Ishikawa (cell line): Measurements from ENCODE around the gene TBC1D5.

Experiments used
- CEBPB ChIP-seq: IDR thresholded peaks from 2 replicates; pipeline ENCODE4 v1.6.1; 2012
- CREB1 ChIP-seq: IDR thresholded peaks from 2 replicates; pipeline ENCODE4 v1.6.1; 2012; ENCODE audit warnings: low read depth
- EGR1 ChIP-seq: IDR thresholded peaks from 2 replicates; pipeline ENCODE4 v1.6.1; 2012
- EP300 ChIP-seq: IDR thresholded peaks from 2 replicates; pipeline ENCODE4 v1.6.1; 2012; ENCODE audit warnings: borderline replicate concordance
- FOXM1 ChIP-seq: IDR thresholded peaks from 2 replicates; pipeline ENCODE4 v1.6.1; 2012; ENCODE audit warnings: low read depth, borderline replicate concordance
- NFIC ChIP-seq: IDR thresholded peaks from 2 replicates; pipeline ENCODE4 v1.6.1; 2012
- RAD21 ChIP-seq: IDR thresholded peaks from 2 replicates; pipeline ENCODE4 v1.6.1; 2012; ENCODE audit warnings: low read depth
- TAF1 ChIP-seq: IDR thresholded peaks from 2 replicates; pipeline ENCODE4 v1.6.1; 2012; ENCODE audit warnings: low read depth, mild to moderate bottlenecking
- TCF12 ChIP-seq: IDR thresholded peaks from 2 replicates; pipeline ENCODE4 v1.6.1; 2012; ENCODE audit warnings: low read depth
- TEAD4 ChIP-seq: IDR thresholded peaks from 2 replicates; pipeline ENCODE4 v1.6.1; 2012
- YY1 ChIP-seq: IDR thresholded peaks from 2 replicates; pipeline ENCODE4 v1.6.1; 2012; ENCODE audit warnings: low read depth
- ZBTB7A ChIP-seq: IDR thresholded peaks from 2 replicates; pipeline ENCODE4 v1.6.1; 2012; ENCODE audit warnings: low read depth
- TF ChIP-seq, protein P1 (sequence below): IDR thresholded peaks from 2 replicates; pipeline ENCODE4 v1.6.1; 2012
- TF ChIP-seq, protein P2 (sequence below): IDR thresholded peaks from 2 replicates; pipeline ENCODE4 v1.6.1; 2012
- TF ChIP-seq, protein P3 (sequence below): IDR thresholded peaks from 2 replicates; pipeline ENCODE4 v1.6.1; 2012; ENCODE audit warnings: low read depth, mild to moderate bottlenecking

The TBC1D5 gene

DNA sequence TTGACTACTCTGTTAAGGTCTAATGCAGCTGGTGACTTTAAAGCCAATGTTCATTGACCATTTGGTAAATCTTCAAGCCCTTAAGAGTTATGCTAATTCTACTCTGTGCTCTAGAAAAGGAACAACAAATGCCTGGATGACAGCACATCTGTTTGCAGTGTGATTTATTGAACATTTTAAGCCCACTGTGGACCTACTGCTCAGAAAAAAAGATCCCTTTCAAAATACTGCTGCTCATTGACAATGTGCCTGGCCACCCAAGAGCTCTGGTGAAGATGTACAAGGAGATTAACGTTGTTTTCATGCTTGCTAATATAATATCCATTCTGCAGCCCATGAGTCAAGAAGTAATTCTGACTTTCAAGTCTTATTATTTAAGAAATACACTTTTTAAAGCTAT lies 110.8 kb downstream of the TBC1D5 start:
- no peak for TF ChIP-seq YY1
- TF ChIP-seq TAF1 = no peak
- no peak for TF ChIP-seq CREB1
- no peak for TF ChIP-seq EP300
- no peak for TF ChIP-seq FOXM1
- TF ChIP-seq, protein P1, sequence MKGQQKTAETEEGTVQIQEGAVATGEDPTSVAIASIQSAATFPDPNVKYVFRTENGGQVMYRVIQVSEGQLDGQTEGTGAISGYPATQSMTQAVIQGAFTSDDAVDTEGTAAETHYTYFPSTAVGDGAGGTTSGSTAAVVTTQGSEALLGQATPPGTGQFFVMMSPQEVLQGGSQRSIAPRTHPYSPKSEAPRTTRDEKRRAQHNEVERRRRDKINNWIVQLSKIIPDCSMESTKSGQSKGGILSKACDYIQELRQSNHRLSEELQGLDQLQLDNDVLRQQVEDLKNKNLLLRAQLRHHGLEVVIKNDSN = no peak
- no peak for TF ChIP-seq EGR1
- TF ChIP-seq CEBPB = no peak
- no peak for TF ChIP-seq ZBTB7A
- TF ChIP-seq, protein P2, sequence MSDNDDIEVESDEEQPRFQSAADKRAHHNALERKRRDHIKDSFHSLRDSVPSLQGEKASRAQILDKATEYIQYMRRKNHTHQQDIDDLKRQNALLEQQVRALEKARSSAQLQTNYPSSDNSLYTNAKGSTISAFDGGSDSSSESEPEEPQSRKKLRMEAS = no peak
- TF ChIP-seq RAD21 = no peak
- TF ChIP-seq TEAD4 = no peak
- TF ChIP-seq, protein P3, sequence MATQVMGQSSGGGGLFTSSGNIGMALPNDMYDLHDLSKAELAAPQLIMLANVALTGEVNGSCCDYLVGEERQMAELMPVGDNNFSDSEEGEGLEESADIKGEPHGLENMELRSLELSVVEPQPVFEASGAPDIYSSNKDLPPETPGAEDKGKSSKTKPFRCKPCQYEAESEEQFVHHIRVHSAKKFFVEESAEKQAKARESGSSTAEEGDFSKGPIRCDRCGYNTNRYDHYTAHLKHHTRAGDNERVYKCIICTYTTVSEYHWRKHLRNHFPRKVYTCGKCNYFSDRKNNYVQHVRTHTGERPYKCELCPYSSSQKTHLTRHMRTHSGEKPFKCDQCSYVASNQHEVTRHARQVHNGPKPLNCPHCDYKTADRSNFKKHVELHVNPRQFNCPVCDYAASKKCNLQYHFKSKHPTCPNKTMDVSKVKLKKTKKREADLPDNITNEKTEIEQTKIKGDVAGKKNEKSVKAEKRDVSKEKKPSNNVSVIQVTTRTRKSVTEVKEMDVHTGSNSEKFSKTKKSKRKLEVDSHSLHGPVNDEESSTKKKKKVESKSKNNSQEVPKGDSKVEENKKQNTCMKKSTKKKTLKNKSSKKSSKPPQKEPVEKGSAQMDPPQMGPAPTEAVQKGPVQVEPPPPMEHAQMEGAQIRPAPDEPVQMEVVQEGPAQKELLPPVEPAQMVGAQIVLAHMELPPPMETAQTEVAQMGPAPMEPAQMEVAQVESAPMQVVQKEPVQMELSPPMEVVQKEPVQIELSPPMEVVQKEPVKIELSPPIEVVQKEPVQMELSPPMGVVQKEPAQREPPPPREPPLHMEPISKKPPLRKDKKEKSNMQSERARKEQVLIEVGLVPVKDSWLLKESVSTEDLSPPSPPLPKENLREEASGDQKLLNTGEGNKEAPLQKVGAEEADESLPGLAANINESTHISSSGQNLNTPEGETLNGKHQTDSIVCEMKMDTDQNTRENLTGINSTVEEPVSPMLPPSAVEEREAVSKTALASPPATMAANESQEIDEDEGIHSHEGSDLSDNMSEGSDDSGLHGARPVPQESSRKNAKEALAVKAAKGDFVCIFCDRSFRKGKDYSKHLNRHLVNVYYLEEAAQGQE = no peak
- no peak for TF ChIP-seq NFIC
- TF ChIP-seq TCF12 = no peak

DNA sequence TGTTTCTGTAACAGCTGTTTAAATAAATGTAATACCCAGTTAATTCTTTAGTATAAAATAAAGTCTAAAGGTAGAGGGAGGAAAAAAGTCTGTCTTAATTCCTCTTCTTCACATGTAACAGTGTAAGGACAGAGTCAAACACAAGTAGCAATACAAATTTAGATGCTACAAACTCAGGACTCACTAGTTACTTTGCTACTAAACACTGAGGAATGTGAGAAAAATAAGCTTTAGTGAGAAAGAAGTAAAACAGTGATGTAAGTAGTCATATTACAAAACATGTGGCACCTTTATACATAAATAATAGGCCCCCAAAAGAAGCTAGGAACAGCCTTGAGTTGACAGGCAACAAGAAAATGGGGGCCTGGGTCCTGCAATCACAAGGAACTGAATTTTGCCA lies 113.0 kb downstream of the TBC1D5 start:
- TF ChIP-seq, protein P3 = no peak

DNA sequence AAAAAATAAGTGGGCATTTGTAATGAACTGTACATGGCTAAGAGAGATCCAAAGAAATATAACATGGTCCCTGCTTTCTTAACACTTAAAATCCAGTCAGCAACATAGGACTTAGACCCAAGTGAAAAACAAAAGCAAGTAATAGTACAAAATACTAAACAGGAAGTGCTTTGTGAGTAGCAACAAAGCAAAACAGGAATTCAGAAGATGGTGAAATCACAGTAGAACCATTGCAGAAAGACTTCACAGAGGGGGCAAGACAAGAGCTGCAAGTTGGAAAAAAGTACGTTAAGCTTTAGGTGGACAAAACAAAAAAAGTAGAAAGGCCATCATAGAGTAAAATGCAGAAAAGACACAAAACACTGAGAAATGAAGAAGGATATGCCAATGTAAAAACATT lies 116.0 kb downstream of the TBC1D5 start:
- no peak for TF ChIP-seq ZBTB7A
- TF ChIP-seq, protein P3 = no peak
- TF ChIP-seq TEAD4 = no peak
- no peak for TF ChIP-seq FOXM1
- no peak for TF ChIP-seq RAD21

DNA sequence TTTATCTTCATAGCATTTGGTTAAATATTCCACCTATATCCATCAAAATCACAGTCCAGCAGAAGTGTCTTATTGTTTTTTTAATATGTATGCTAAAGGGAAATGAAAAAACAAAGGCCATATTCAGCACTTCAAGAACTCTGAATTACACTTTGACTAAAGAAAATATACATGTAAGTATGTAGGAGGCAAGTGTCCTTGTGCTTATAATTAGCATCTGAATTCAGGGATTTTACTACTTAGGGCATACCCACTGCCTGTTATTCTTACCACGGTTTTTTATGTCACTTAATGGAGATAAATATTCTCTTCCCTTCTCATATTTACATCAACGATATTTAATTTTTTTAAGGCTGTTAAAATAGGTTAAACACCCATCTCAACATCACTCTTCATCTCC lies 117.3 kb downstream of the TBC1D5 start:
- no peak for TF ChIP-seq FOXM1
- TF ChIP-seq, protein P1 = no peak
- no peak for TF ChIP-seq ZBTB7A
- TF ChIP-seq, protein P2 = no peak
- no peak for TF ChIP-seq TCF12
- TF ChIP-seq, protein P3 = no peak
- no peak for TF ChIP-seq EP300
- TF ChIP-seq CREB1 = no peak
- no peak for TF ChIP-seq NFIC
- TF ChIP-seq TAF1 = no peak
